ENCODE results near the gene PRSS53.

- TF ChIP-seq POLR2A (IDR thresholded peaks at IDR 0.05) (no peak), POLR2AphosphoS5 (IDR thresholded peaks at IDR 0.05) (no peak), CTCF (IDR thresholded peaks at IDR 0.05) (no peak)
Observed at GRCh38 chr16:31114468-31114867, 25.7 kb upstream of the PRSS53 start.

Measured in upper lobe of left lung (tissue), 4 donors.